Pancreas (tissue), 10 donors: ENCODE data around the gene POLA2. TPM values are rescaled to one million over a fixed set of nuclear protein-coding genes. Genes with fewer than 3 reads are reported as not detected.

ENCODE experiments used
- ATAC-seq, 4 donors: fragments of 200-7000 bp; cut with Tn5 transposase; one replicate each; pipeline versions ENCODE4 v1.8.0 to v1.9.1; 2020; ENCODE audit warnings: mild to moderate bottlenecking in 4 of 4, moderate library complexity in 4 of 4
- DNase-seq, 6 donors: peaks; one replicate each; pipeline ENCODE4 v3.0.0-alpha.2; 2020
- FAIRE-seq: peaks from 2 replicates; lab custom pipeline; 2012; peaks lifted over from hg19 to GRCh38; lab: Jason Lieb, UNC
- H3K27ac ChIP-seq, 4 donors: fragments of 200-600 bp; sonication (generic); 1 replicate in 3 of 4; 2 replicates in 1 of 4; pipeline versions ENCODE4 v1.5.0 to v1.8.0; 2020
- H3K27me3 ChIP-seq, 4 donors: fragments of 200-600 bp; one replicate each; pipeline ENCODE4 v1.8.0; 2021
- H3K36me3 ChIP-seq, 3 donors: fragments of 200-600 bp; sonication (generic) in 1 of 3; one replicate each; pipeline versions ENCODE4 v1.5.0 to v1.8.0; 2020 to 2021
- H3K4me1 ChIP-seq, 3 donors: fragments of 200-600 bp; one replicate each; pipeline ENCODE4 v1.8.0; 2021
- H3K4me3 ChIP-seq, 4 donors: fragments of 200-600 bp; sonication (generic) in 2 of 4; one replicate each; pipeline versions ENCODE4 v1.5.0 to v1.8.0; 2020 to 2021
- H3K9me3 ChIP-seq, 4 donors: fragments of 200-600 bp; one replicate each; pipeline ENCODE4 v1.8.0; 2021
- CTCF ChIP-seq, 4 donors: fragments of 200-600 bp; sonication (generic) in 3 of 4; IDR thresholded peaks; one replicate each; pipeline versions ENCODE4 v1.5.0 to v1.8.0; 2021; ENCODE audit warnings: antibody characterized with exemption in 4 of 4
- WGBS, 2 donors: extraction: QIAGEN DNeasy Blood & Tissue Kit; methylation state at CpG; one replicate each; pipeline ENCODE4 v1.1.7; 2013; 5-methylcytosine and 5-hydroxymethylcytosine counted together
- intact Hi-C, 3 donors: fragments of 100-400 bp; cut with DNase I; formaldehyde crosslinking; loops; one replicate each; pipeline versions ENCODE4 v1.11.1 to v1.14.2; 2022
- polyA plus RNA-seq, 2 donors: library from polyadenylated mRNA; stranded (reverse); fragments of 200-250 nt; gene quantifications; one replicate each; pipeline ENCODE4 v1.2.3, GENCODE V29; 2013
- total RNA-seq, 6 donors: library from RNA; stranded (reverse); fragmentation: NEBNext Ultra II Directional in 4 of 6; extraction: Animal tissue kit (Norgen Biotek cat#: 25700) in 4 of 6; gene quantifications; one replicate each; pipeline versions ENCODE4 v1.2.1 to v1.2.4, GENCODE V29; 2021 to 2023
- donor health status: healthy with polysubstance abuse.
- donor health status: DM: no; HTN: no; CAD: no; lungs with moderate emphysema.
- donor health status: DM: no; HTN: no; CAD: no.
- donor health status: control.
- donor health status: control.
- donor health status: Bipolar disorder and iron deficiency.
- donor health status: DM: yes; HTN: yes; CAD: no.
- donor health status: DM: no; HTN: no; CAD: no.
- donor health status: DM: no; HTN: no; CAD: no.
- donor health status: DM: yes; HTN: yes; CAD: no.

Gene POLA2
- total and polyA plus RNA-seq, 8 donors, result 3.1 to 7.5 (median 5.6) TPM

- no peak for DNase-seq
- intact Hi-C loops, result no loop called here
- WGBS, 2 donors, result 82 to 88% methylated on average over 9 of the region's 9 CpGs
These were observed 10.3 kb upstream of the POLA2 start for GRCh38 chr11:65251476-65251875.

DNA sequence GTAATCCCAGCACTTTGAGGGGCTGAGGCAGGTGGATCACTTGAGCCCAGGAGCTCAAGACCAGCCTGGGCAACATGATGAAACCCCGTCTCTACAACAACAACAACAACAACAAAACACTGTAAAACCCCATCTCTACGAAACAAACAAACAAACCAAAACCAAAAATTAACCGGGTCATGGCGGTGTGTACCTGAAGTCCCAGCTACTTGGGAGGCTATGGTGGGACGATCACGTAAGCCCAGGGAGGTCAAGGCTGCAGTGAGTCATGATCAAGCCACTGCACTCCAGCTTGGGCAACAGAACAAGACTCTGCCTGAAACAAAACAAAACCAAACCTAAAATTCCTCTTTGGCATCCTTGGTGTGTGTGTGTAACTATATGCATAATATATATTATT is 7.0 kb upstream of the POLA2 start:
- no peak for DNase-seq
- ATAC-seq, result no peak
- Histone ChIP-seq H3K9me3 (no peaks in the 10 kb centered on the region), H3K27ac (no peak overlapping the region), H3K36me3 (no peaks in the 10 kb centered on the region), H3K4me3 (no peak overlapping the region), H3K27me3 (no peaks in the 10 kb centered on the region), H3K4me1 (no peaks in the 10 kb centered on the region)
- WGBS, 2 donors, result 60 to 70% methylated on average over 6 of the region's 6 CpGs
- intact Hi-C loops, result no loop called here
- FAIRE-seq, result no peak
- TF ChIP-seq CTCF (IDR thresholded peaks at IDR 0.05), result no peak

More at GRCh38 chr11:65251476-65251875, 10.3 kb upstream of the POLA2 start:
- no peaks in the 10 kb centered on the region for H3K9me3 ChIP-seq
- TF ChIP-seq CTCF (IDR thresholded peaks at IDR 0.05), result no peak
- FAIRE-seq, result no peak
- H3K4me3 ChIP-seq, result no peak overlapping the region
- no peak overlapping the region for H3K27ac ChIP-seq
- ATAC-seq, result no peak
- H3K36me3 ChIP-seq, result no peaks in the 10 kb centered on the region
- H3K4me1 ChIP-seq, result no peaks in the 10 kb centered on the region
- no peaks in the 10 kb centered on the region for H3K27me3 ChIP-seq

DNA sequence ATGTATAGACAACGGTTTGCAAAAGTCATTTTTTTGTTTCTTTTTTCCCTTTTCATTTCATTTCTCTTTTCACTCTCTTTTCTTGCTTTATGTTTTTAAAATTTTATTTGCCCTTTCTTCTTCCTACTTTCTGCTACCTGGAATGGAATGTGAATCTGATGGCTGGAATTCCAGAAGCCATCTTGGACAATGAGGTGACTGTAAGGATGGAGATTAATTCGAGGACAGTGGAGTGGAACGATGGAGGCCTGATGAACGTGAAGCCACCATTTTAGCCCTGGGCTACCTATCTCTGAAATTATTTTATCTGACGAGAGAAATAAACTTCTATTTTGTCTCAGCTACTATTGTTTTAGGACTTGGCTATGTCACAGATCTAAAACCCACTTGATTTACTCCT is 2.8 kb upstream of the POLA2 start:
- no peaks in the 10 kb centered on the region for H3K36me3 ChIP-seq
- no peaks in the 10 kb centered on the region for H3K27me3 ChIP-seq
- FAIRE-seq (no peak), DNase-seq (no peak), ATAC-seq (no peak)
- no peak overlapping the region for H3K27ac ChIP-seq
- 57 to 71% methylated on average over 5 of the region's 5 CpGs for WGBS, 2 donors
- peaks cover 0 to 14% (median 0%) of the 10 kb centered on the region in 3 donors for H3K4me1 ChIP-seq
- no peak for TF ChIP-seq CTCF (IDR thresholded peaks at IDR 0.05)
- H3K4me3 ChIP-seq, result no peak overlapping the region
- intact Hi-C loops, result no loop called here
- H3K9me3 ChIP-seq, result no peaks in the 10 kb centered on the region

DNA sequence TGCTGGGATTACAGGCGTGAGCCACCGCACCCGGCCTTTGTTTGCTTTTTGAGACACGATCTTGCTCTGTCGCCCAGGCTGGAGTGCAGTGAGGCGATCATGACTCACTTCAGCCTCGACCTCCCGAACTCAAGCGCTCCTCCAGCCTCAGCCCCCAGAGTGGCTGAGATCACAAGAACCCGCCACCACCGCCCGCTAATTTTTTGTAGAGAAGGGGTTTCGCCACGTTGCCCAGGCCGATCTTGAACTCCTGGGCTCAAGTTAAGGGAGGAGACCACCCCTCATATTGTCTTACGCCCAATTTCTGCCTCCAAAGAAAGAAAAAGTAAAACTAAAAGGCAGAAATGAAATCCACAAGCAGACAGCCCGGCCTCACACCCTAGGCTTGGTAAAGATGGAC is 1.5 kb upstream of the POLA2 start:
- FAIRE-seq (no peak), ATAC-seq (no peak), DNase-seq (no peak)
- 90 to 95% methylated on average over 17 of the region's 17 CpGs for WGBS, 2 donors
- no peak for TF ChIP-seq CTCF (IDR thresholded peaks at IDR 0.05)
- H3K4me1 ChIP-seq, result peaks cover 0 to 15% (median 0%) of the 10 kb centered on the region in 3 donors
- no peaks in the 10 kb centered on the region for H3K36me3 ChIP-seq
- H3K9me3 ChIP-seq, result no peaks in the 10 kb centered on the region
- no peak overlapping the region for H3K27ac ChIP-seq
- intact Hi-C loops, result no loop called here
- H3K4me3 ChIP-seq, result no peak overlapping the region
- H3K27me3 ChIP-seq, result no peaks in the 10 kb centered on the region

DNA sequence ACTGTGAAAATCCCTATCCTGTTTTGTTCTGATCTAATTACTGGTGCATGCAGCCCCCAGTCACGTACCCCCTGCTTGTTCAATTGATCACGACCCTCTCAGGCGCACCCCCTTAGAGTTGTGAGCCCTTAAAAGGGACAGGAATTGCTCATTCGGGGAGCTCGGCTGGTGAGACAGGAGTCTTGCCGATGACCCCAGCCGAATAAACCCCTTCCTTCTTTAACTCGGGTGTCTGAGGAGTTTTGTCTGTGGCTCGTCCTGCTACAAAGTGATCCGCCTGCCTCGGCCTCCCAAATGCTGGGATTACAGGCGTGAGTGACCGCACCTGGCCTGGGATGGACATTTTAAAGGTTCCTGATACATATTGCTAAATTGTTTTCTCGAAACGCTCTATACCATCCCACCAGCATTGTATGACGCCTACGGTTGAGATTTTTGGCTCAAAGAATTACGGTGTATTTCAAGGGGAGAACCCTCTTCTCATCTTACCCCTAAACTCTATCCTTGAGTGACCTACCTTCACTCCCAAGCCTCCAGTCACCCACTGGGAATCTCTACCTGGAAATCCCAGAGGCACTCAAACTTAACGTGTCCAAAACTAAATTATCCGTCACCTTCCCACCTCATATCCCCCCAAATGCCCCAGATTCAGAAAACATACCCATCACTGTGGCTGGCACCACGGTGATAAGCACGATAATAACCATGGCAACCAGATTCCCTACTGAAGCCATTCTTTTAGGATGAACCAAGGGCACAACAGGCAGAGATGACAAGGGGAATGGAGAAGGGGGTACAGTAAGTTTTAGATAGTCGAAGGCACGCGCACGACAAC is 789 bp upstream of the POLA2 start:
- H3K27ac ChIP-seq, result peak overlapping the region; percentile 73 to 89 (median 80)
- no peak for TF ChIP-seq CTCF (IDR thresholded peaks at IDR 0.05)
- no peaks in the 10 kb centered on the region for H3K36me3 ChIP-seq
- 54 to 56% methylated on average over 26 of the region's 26 CpGs for WGBS, 2 donors
- peak overlapping the region; percentile 48 to 86 (median 70) for H3K4me3 ChIP-seq
- intact Hi-C loops, result no loop called here
- H3K4me1 ChIP-seq, result peaks cover 0 to 15% (median 0%) of the 10 kb centered on the region in 3 donors
- H3K27me3 ChIP-seq, result no peaks in the 10 kb centered on the region
- DNase-seq (no peak), FAIRE-seq (no peak), ATAC-seq (peak in 1 of 4 donors; percentile 24)
- no peaks in the 10 kb centered on the region for H3K9me3 ChIP-seq
